ENCODE data around the gene ARV1. TPM values are rescaled to one million over a fixed set of nuclear protein-coding genes. Genes with fewer than 3 reads are reported as not detected.

ARV1 gene
- total RNA-seq, 4 donors from 2014 or later, result 24.1 to 36.4 (median 29.4) TPM

DNA sequence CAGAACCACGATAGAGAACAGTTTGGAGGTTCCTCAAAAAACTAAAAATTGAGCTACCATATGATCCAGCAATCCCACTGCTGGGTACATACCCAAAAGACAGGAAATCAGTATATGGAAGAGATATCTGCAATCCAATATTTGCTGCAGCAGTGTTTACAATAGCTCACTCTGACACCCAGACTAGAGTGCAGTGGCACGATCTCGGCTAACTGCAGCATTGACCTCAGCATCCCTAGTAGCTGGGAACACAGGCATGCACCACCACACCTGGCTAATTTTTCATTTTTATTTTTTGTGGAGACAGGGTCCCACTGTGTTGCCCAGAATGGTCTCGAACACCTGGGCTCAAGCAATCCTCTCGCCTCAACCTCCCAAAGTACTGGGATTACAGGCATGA lies 13.4 kb upstream of the ARV1 start:
- TF ChIP-seq, protein P1, sequence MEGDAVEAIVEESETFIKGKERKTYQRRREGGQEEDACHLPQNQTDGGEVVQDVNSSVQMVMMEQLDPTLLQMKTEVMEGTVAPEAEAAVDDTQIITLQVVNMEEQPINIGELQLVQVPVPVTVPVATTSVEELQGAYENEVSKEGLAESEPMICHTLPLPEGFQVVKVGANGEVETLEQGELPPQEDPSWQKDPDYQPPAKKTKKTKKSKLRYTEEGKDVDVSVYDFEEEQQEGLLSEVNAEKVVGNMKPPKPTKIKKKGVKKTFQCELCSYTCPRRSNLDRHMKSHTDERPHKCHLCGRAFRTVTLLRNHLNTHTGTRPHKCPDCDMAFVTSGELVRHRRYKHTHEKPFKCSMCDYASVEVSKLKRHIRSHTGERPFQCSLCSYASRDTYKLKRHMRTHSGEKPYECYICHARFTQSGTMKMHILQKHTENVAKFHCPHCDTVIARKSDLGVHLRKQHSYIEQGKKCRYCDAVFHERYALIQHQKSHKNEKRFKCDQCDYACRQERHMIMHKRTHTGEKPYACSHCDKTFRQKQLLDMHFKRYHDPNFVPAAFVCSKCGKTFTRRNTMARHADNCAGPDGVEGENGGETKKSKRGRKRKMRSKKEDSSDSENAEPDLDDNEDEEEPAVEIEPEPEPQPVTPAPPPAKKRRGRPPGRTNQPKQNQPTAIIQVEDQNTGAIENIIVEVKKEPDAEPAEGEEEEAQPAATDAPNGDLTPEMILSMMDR (IDR thresholded peaks at IDR 0.05), result no peak
- TF ChIP-seq EP300 (IDR thresholded peaks at IDR 0.05), result no peak
- TF ChIP-seq POLR2AphosphoS5 (IDR thresholded peaks at IDR 0.05), result no peak
- TF ChIP-seq POLR2A (IDR thresholded peaks at IDR 0.05), result no peak
- no peak for DNase-seq (ENCODE audit: low spot score in 2 of 2)
- Histone ChIP-seq H3K4me3 (no peak overlapping the region), H3K36me3 (no peaks in the 10 kb centered on the region), H3K9me3 (no peaks in the 10 kb centered on the region), H3K27me3 (no peaks in the 10 kb centered on the region), H3K4me1 (no peaks in the 10 kb centered on the region), H3K27ac (no peak overlapping the region)
- 96% methylated on average over 5 of the region's 5 CpGs for WGBS

DNA sequence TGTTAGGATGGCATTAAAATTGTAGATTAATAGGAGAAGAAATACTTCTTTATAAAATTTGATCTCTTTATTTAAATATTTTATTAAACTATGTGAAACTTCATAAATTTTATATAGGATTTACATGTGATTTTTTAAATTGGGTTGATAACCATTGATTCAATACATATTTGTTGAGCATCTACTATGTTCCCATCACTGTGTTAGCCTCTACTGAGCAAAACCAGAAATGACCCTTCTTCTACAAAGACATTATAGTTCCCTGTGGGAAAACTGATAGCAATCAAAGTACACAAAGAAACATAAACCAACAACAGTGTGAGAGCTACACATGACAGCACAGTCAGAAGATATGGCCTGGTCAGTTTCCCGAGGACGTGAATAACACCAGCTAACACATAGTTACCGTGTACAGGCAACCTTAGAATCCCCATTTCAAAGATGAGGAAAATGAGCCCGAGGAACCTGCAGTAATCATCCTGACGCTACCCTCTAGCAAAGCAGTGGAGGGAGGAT lies 12.5 kb upstream of the ARV1 start:
- Histone ChIP-seq H3K27me3 (no peaks in the 10 kb centered on the region), H3K36me3 (no peaks in the 10 kb centered on the region), H3K4me3 (no peak overlapping the region), H3K9me3 (no peaks in the 10 kb centered on the region), H3K27ac (no peak overlapping the region), H3K4me1 (no peaks in the 10 kb centered on the region)
- WGBS, result 99% methylated on average over 5 of the region's 5 CpGs
- no peak for DNase-seq (ENCODE audit: low spot score in 2 of 2)
- no peak for TF ChIP-seq POLR2AphosphoS5 (IDR thresholded peaks at IDR 0.05)
- TF ChIP-seq EP300 (IDR thresholded peaks at IDR 0.05), result no peak
- no peak for TF ChIP-seq POLR2A (IDR thresholded peaks at IDR 0.05)
- TF ChIP-seq, protein P1 (IDR thresholded peaks at IDR 0.05), result no peak

DNA sequence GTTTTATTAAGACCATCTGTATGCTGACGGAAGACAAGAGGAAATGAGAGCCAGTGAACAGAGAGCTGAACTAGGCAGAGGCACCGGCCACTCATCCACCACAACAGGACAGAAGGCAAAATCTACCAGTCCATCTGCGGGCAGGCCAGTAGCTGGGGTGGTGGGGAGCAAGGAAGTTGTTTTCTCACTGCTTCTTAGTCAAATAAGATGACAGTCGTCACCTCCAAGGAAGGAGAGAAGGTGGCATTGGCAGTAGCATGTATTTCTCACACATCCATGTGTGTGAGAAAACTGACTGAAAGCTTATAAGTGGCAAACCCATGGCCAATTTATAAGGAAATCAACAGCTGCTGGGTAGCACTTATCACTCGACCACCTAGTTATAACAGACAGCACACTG lies 8.5 kb upstream of the ARV1 start:
- no peaks in the 10 kb centered on the region for H3K27me3 ChIP-seq
- H3K36me3 ChIP-seq, result no peaks in the 10 kb centered on the region
- TF ChIP-seq, protein P1 (IDR thresholded peaks at IDR 0.05), result no peak
- TF ChIP-seq POLR2AphosphoS5 (IDR thresholded peaks at IDR 0.05) (no peak), POLR2A (IDR thresholded peaks at IDR 0.05) (no peak), EP300 (IDR thresholded peaks at IDR 0.05) (no peak)
- no peak for DNase-seq (ENCODE audit: low spot score in 2 of 2)
- WGBS, result 81% methylated on average over 5 of the region's 5 CpGs
- H3K27ac ChIP-seq, result no peak overlapping the region
- no peak overlapping the region for H3K4me3 ChIP-seq
- H3K4me1 ChIP-seq, result no peaks in the 10 kb centered on the region
- no peaks in the 10 kb centered on the region for H3K9me3 ChIP-seq

DNA sequence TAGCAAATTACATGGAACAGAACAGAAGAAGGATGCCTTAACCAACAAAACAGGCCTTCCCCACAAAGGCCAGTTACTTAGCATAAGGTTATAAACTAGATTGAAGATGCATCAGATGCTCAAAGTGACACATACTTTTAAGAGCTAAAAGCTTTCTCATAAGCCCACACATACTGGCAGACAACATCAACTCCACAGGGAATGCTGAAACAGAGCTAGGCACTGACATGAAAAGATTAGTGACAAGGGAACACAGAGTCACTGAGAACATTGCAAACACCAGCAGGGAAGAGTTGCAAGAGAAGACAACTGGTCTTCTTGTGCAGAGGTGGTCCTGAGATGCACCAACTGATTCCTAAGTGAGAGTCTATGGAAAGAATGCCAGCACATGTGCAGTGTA lies 7.1 kb upstream of the ARV1 start:
- H3K4me1 ChIP-seq, result no peaks in the 10 kb centered on the region
- H3K9me3 ChIP-seq, result no peaks in the 10 kb centered on the region
- H3K4me3 ChIP-seq, result no peak overlapping the region
- no peak for TF ChIP-seq POLR2AphosphoS5 (IDR thresholded peaks at IDR 0.05)
- TF ChIP-seq, protein P1 (IDR thresholded peaks at IDR 0.05), result no peak
- TF ChIP-seq EP300 (IDR thresholded peaks at IDR 0.05), result no peak
- no peak for TF ChIP-seq POLR2A (IDR thresholded peaks at IDR 0.05)
- no peaks in the 10 kb centered on the region for H3K27me3 ChIP-seq
- H3K27ac ChIP-seq, result no peak overlapping the region
- no peak for DNase-seq (ENCODE audit: low spot score in 2 of 2)
- peaks cover 5% of the 10 kb centered on the region for H3K36me3 ChIP-seq

DNA sequence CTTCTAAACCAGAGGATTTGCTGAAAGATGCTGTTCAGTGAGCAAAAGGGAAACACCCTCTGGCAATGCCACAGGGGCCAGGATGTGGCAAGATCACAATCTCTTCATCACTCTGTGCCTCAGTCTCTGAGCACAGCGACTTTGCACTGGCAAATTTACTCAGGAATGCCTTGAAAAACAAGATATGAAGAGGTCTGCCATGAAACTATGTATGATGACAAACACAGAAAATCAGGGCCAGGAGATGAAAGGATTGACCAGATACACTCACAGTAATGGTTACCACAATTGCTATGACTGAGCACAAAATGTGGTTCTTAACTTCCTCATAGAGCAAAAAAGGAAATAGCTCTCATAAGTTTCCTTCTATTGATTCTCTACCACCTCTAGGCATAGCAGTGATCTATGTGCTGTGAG lies 6.0 kb upstream of the ARV1 start:
- Histone ChIP-seq H3K27ac (no peak overlapping the region), H3K27me3 (no peaks in the 10 kb centered on the region), H3K9me3 (no peaks in the 10 kb centered on the region), H3K4me1 (peaks cover 3% of the 10 kb centered on the region), H3K36me3 (peaks cover 5% of the 10 kb centered on the region), H3K4me3 (no peak overlapping the region)
- no peak for DNase-seq (ENCODE audit: low spot score in 2 of 2)
- no peak for TF ChIP-seq EP300 (IDR thresholded peaks at IDR 0.05)
- no peak for TF ChIP-seq POLR2AphosphoS5 (IDR thresholded peaks at IDR 0.05)
- TF ChIP-seq, protein P1 (IDR thresholded peaks at IDR 0.05), result no peak
- TF ChIP-seq POLR2A (IDR thresholded peaks at IDR 0.05), result no peak
- WGBS, result 77% methylated on average over 1 of the region's 1 CpG

Data from suprapubic skin (tissue), 4 donors.